KBM-7 (cell line): ENCODE data around the gene NECTIN2.
A peak's percentile ranks its signal among the peaks of the same experiment; 100 is the strongest.
"Not testable (repeated sequence)": the region's sequence is repeated elsewhere in the genome, so short reads cannot be mapped to it uniquely, and the experiment has no call there.

Experiments
- DNase-seq: peaks from one replicate; pipeline ENCODE4 v3.0.0-alpha.2; 2015
- in situ Hi-C: fragments of 300-500 bp; cut with MboI; formaldehyde crosslinking; loops from 2 replicates; pipeline ENCODE4 v1.14.3; 2020; ENCODE audit warnings: low sequenced_read_pairs, low pct_unique_long_range_greater_than_20kb, mixed read lengths

NECTIN2 gene

DNA sequence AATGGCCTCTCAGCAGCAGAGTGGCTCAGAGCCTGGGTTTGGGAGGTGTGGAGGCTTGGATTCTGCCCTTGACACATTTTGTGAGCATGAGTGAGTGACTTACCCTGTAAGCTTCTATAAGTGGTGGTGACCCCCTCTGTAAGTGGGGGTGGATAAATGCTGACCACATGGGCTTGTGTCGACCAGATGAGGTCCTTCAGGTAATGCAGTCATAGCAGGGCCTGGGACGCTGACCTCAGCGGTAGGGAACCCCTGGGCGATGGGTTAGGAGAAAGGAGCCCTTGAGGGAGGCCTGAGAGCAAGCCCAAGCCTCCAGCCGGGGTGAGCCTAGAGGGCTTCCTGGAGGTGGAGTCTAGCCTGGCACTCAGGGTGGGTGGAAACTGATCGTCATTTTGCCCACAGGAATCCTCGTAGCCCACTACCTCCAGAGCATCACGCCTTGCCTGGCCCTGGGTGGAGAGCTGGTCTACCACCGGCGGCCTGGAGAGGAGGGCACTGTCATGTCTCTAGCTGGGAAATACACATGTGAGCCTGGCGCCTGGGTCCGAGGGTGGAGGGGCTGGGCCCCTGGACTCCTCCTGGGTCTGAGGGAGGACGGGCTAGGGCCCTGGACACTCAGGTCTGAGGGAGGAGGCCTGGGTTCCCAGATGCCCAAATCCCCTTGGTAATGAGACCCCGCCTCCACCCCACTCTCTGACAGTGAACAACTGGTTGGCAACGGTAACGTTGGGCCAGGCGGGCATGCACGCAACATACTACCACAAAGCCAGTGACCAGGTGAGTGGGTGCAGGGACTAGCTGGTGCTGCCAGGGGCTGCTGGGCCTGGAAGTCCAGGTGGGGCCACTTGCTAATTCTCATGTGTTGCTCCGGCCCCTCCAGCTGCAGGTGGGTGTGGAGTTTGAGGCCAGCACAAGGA is 54.5 kb downstream of the NECTIN2 start:
- DNase-seq = no peak
- in situ Hi-C loops = no loop called here

GRCh38 chr19:44903216-44903601 is 57.1 kb downstream of the NECTIN2 start:
- in situ Hi-C loops = no loop called here
- no peak for DNase-seq

DNA sequence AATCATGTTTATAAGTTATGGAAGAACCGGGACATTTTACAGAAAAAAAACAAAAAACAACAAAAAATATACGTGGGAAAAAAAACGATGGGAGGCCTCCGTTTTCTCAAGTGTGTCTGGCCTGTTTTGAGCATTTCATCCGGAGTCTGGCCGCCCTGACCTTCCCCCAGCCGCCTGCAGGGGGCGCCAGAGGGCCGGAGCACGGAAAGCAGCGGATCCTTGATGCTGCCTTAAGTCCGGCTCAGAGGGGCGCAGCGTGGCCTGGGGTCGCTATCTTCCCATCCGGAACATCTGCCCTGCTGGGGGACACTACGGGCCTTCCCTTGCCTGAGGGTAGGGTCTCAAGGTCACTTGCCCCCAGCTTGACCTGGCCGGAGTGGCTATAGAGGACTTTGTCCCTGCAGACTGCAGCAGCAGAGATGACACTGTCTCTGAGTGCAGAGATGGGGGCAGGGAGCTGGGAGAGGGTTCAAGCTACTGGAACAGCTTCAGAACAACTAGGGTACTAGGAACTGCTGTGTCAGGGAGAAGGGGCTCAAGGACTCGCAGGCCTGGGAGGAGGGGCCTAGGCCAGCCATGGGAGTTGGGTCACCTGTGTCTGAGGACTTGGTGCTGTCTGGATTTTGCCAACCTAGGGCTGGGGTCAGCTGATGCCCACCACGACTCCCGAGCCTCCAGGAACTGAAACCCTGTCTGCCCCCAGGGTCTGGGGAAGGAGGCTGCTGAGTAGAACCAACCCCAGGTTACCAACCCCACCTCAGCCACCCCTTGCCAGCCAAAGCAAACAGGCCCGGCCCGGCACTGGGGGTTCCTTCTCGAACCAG is 57.7 kb downstream of the NECTIN2 start:
- DNase-seq = peak; percentile 91
- in situ Hi-C loops = no loop called here

DNA sequence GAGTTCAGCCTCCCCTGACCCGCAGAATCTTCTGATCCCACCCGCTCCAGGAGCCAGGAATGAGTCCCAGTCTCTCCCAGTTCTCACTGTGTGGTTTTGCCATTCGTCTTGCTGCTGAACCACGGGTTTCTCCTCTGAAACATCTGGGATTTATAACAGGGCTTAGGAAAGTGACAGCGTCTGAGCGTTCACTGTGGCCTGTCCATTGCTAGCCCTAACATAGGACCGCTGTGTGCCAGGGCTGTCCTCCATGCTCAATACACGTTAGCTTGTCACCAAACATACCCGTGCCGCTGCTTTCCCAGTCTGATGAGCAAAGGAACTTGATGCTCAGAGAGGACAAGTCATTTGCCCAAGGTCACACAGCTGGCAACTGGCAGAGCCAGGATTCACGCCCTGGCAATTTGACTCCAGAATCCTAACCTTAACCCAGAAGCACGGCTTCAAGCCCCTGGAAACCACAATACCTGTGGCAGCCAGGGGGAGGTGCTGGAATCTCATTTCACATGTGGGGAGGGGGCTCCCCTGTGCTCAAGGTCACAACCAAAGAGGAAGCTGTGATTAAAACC is 58.4 kb downstream of the NECTIN2 start:
- in situ Hi-C loops = no loop called here
- peak; percentile 45 for DNase-seq

DNA sequence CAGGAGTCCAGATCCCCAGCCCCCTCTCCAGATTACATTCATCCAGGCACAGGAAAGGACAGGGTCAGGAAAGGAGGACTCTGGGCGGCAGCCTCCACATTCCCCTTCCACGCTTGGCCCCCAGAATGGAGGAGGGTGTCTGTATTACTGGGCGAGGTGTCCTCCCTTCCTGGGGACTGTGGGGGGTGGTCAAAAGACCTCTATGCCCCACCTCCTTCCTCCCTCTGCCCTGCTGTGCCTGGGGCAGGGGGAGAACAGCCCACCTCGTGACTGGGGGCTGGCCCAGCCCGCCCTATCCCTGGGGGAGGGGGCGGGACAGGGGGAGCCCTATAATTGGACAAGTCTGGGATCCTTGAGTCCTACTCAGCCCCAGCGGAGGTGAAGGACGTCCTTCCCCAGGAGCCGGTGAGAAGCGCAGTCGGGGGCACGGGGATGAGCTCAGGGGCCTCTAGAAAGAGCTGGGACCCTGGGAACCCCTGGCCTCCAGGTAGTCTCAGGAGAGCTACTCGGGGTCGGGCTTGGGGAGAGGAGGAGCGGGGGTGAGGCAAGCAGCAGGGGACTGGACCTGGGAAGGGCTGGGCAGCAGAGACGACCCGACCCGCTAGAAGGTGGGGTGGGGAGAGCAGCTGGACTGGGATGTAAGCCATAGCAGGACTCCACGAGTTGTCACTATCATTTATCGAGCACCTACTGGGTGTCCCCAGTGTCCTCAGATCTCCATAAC is 59.5 kb downstream of the NECTIN2 start, which contains the start of gene APOE:
Gene APOE (plus strand): TSS at position 360 of the 724 bp plus-strand sequence. CDS start 829 bp downstream, outside the sequence.
- in situ Hi-C loops = no loop called here
- peak; percentile 16 for DNase-seq

GRCh38 chr19:44907613-44908012 is 61.5 kb downstream of the NECTIN2 start:
- in situ Hi-C loops = no loop called here
- no peak for DNase-seq

GRCh38 chr19:44908074-44908835 is 62.2 kb downstream of the NECTIN2 start:
- DNase-seq = no peak

GRCh38 chr19:44908836-44909261 is 62.8 kb downstream of the NECTIN2 start:
- in situ Hi-C loops = no loop called here
- no peak for DNase-seq

More at GRCh38 chr19:44908074-44908835, 62.2 kb downstream of the NECTIN2 start:
- in situ Hi-C loops = no loop called here

GRCh38 chr19:44909775-44910174 is 63.7 kb downstream of the NECTIN2 start:
- DNase-seq = no peak
- in situ Hi-C loops = no loop called here

- DNase-seq, in situ Hi-C loops: not testable (repeated sequence)
These were observed 65.8 kb downstream of the NECTIN2 start for GRCh38 chr19:44911896-44912295.

- in situ Hi-C loops = no loop called here
These were observed 66.8 kb downstream of the NECTIN2 start for GRCh38 chr19:44912854-44913253.

DNA sequence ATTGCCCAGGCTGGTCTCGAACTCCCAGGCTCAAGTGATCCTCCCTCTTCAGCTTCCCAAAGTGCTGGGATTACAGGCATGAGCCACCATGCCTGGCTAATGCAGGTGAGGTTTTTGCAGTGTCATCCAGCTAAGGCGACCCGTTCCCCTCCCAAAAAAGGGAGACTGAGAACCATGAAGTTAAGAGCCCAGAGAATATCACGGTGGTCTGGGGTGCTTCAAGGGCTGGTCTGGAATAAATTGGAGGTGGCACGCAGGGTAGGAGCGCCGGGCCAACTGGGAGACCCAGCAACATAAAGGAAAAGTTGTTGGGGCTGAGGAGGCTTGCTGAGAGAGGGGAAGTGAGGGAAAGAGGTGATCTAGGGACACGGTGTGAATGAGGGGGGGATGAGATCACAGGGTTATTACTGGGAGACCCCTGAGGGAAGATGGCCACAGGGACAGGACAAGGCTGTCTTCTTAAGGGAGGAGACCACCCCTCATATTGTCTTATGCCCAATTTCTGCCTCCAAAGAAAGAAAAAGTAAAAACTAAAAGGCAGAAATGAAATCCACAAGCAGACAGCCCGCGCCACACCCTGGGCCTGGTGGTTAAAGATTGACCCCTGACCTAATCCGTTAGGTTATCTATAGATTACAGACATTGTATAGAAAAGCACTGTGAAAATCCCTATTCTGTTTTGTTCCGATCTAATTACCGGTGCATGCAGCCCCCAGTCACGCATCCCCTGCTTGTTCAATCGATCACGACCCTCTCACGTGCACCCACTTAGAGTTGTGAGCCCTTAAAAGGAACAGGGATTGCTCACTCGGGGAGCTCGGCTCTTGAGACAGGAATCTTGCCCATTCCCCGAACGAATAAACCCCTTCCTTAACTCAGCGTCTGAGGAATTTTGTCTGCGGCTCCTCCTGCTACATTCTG is 67.7 kb downstream of the NECTIN2 start:
- in situ Hi-C loops, DNase-seq: not testable (repeated sequence)

More at GRCh38 chr19:44912854-44913253, 66.8 kb downstream of the NECTIN2 start:
- DNase-seq = no peak

- peak; percentile 94 for DNase-seq
- in situ Hi-C loops = not testable (repeated sequence)
These were observed 68.5 kb downstream of the NECTIN2 start, which contains the start of gene APOC1 for GRCh38 chr19:44914433-44915206. Gene APOC1, plus strand, starts transcription at chr19:44914608. Its CDS starts 284 bp downstream, at chr19:44914892.

GRCh38 chr19:44924243-44924725 is 78.2 kb downstream of the NECTIN2 start:
- DNase-seq = no peak
- in situ Hi-C loops = no loop called here

DNA sequence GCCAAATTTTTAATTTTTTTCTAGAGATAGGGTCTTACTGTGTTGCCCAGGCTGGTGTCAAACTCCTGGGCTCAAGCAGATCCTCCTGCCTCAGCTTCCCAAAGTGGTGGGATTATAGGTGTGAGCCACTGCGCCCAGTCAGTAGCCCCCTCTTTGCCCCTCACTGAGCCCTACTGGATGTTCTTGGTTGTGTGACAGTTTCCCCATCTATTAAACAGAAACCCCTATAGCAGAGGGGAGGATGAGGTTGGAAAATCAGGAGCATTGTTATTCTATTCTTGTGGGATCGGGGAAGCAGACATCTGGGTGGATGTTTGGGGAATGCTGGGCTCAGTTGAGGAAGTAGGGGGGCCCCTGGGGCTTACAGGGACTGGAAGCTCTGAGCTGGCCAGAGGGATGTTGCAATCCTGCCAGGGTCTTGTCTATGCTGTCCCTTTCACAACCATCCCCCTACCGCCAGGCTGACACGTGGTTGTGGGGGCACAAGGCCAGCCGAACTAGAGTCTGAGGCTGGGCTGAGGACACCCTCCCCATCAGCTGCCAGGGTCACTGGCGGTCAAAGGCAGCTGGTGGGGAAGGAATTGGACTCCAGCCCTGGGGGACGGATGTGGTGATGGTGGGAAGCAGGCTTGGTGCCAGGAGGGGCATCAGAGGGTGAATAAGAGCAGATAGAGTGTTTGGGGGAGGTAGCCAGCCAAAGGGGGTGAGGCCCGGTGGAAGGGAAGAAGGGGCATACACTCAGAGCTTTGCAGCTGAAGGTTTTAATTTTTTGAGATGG is 79.2 kb downstream of the NECTIN2 start:
- in situ Hi-C loops = no loop called here
- DNase-seq = peak; percentile 38
